Measurements from ENCODE around the gene FAM110C.

Gene FAM110C

DNA sequence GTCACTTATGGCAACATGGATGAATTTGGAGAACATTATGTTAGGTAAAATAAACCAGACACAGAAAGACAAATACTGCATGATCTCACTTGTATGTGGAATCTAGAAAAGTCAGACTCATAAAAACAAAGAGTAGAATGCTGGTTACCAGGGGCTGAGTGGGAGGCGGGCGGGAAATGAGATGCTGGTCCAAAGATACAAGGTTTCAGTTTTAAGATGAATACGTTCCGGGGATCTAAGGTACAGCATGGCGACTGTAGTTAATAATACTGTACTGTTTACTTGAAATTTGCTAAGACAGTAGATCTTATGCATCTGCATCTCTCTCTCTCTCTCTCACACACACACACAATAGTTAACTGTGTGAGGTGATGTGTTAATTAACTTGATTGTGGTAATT lies 14.2 kb downstream of the FAM110C start:
- no peaks in the 10 kb centered on the region for H3K4me1 ChIP-seq (ENCODE audit: insufficient read depth, low read length, severe bottlenecking)
- H3K79me2 ChIP-seq (ENCODE audit: insufficient read depth, low read length) = no peaks in the 10 kb centered on the region
- no peak for TF ChIP-seq EZH2 (IDR thresholded peaks at IDR 0.05; ENCODE audit: borderline replicate concordance, low read length)
- TF ChIP-seq, protein P1, sequence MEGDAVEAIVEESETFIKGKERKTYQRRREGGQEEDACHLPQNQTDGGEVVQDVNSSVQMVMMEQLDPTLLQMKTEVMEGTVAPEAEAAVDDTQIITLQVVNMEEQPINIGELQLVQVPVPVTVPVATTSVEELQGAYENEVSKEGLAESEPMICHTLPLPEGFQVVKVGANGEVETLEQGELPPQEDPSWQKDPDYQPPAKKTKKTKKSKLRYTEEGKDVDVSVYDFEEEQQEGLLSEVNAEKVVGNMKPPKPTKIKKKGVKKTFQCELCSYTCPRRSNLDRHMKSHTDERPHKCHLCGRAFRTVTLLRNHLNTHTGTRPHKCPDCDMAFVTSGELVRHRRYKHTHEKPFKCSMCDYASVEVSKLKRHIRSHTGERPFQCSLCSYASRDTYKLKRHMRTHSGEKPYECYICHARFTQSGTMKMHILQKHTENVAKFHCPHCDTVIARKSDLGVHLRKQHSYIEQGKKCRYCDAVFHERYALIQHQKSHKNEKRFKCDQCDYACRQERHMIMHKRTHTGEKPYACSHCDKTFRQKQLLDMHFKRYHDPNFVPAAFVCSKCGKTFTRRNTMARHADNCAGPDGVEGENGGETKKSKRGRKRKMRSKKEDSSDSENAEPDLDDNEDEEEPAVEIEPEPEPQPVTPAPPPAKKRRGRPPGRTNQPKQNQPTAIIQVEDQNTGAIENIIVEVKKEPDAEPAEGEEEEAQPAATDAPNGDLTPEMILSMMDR (IDR thresholded peaks at IDR 0.05; ENCODE audit: low read length) = no peak

GRCh38 chr2:29253-29652 lies 17.1 kb downstream of the FAM110C start:
- no peak for TF ChIP-seq EZH2 (IDR thresholded peaks at IDR 0.05; ENCODE audit: borderline replicate concordance, low read length)
- TF ChIP-seq, protein P1 (IDR thresholded peaks at IDR 0.05; ENCODE audit: low read length) = no peak
- no peaks in the 10 kb centered on the region for H3K36me3 ChIP-seq (ENCODE audit: insufficient read depth, low read length)
- no peak overlapping the region for H3K4me2 ChIP-seq (ENCODE audit: low read length)
- no peaks in the 10 kb centered on the region for H3K4me1 ChIP-seq (ENCODE audit: insufficient read depth, low read length, severe bottlenecking)
- H3K9ac ChIP-seq (ENCODE audit: low read length) = no peak overlapping the region
- no peaks in the 10 kb centered on the region for H4K20me1 ChIP-seq (ENCODE audit: insufficient read depth, low read length)
- H3K27ac ChIP-seq (ENCODE audit: low read depth, low read length, poor library complexity, severe bottlenecking) = no peak overlapping the region
- no peaks in the 10 kb centered on the region for H3K27me3 ChIP-seq (ENCODE audit: insufficient read depth, low read length)
- no peaks in the 10 kb centered on the region for H3K79me2 ChIP-seq (ENCODE audit: insufficient read depth, low read length)
- no peak overlapping the region for H2AFZ ChIP-seq (ENCODE audit: low read length)
- H3K4me3 ChIP-seq (ENCODE audit: low read depth, low read length, poor library complexity, severe bottlenecking) = no peak overlapping the region
- H3K9me2 ChIP-seq (ENCODE audit: low read depth, low read length) = no peaks in the 10 kb centered on the region
- H3K9me3 ChIP-seq (ENCODE audit: low read length) = no peaks in the 10 kb centered on the region
- no peaks in the 10 kb centered on the region for H3F3A ChIP-seq (ENCODE audit: insufficient read depth, low read length)

More for the DNA sequence above, 14.2 kb downstream of the FAM110C start:
- Histone ChIP-seq H3K4me3 (ENCODE audit: low read depth, low read length, poor library complexity, severe bottlenecking) (no peak overlapping the region), H3K9ac (ENCODE audit: low read length) (no peak overlapping the region), H3K9me2 (ENCODE audit: low read depth, low read length) (no peaks in the 10 kb centered on the region), H3K27me3 (ENCODE audit: insufficient read depth, low read length) (no peaks in the 10 kb centered on the region), H2AFZ (ENCODE audit: low read length) (no peak overlapping the region), H4K20me1 (ENCODE audit: insufficient read depth, low read length) (no peaks in the 10 kb centered on the region), H3K9me3 (ENCODE audit: low read length) (no peaks in the 10 kb centered on the region), H3K36me3 (ENCODE audit: insufficient read depth, low read length) (no peaks in the 10 kb centered on the region), H3K27ac (ENCODE audit: low read depth, low read length, poor library complexity, severe bottlenecking) (no peak overlapping the region), H3F3A (ENCODE audit: insufficient read depth, low read length) (no peaks in the 10 kb centered on the region), H3K4me2 (ENCODE audit: low read length) (no peak overlapping the region)

- Histone ChIP-seq H3K4me1 (ENCODE audit: insufficient read depth, low read length, severe bottlenecking) (no peaks in the 10 kb centered on the region), H4K20me1 (ENCODE audit: insufficient read depth, low read length) (no peaks in the 10 kb centered on the region), H3K9ac (ENCODE audit: low read length) (no peak overlapping the region), H3K27me3 (ENCODE audit: insufficient read depth, low read length) (no peaks in the 10 kb centered on the region), H3K36me3 (ENCODE audit: insufficient read depth, low read length) (no peaks in the 10 kb centered on the region), H3K9me3 (ENCODE audit: low read length) (no peaks in the 10 kb centered on the region), H3K4me2 (ENCODE audit: low read length) (no peak overlapping the region), H3K79me2 (ENCODE audit: insufficient read depth, low read length) (no peaks in the 10 kb centered on the region), H3K4me3 (ENCODE audit: low read depth, low read length, poor library complexity, severe bottlenecking) (no peak overlapping the region), H3K9me2 (ENCODE audit: low read depth, low read length) (no peaks in the 10 kb centered on the region), H2AFZ (ENCODE audit: low read length) (no peak overlapping the region), H3K27ac (ENCODE audit: low read depth, low read length, poor library complexity, severe bottlenecking) (no peak overlapping the region), H3F3A (ENCODE audit: insufficient read depth, low read length) (no peaks in the 10 kb centered on the region)
- TF ChIP-seq EZH2 (IDR thresholded peaks at IDR 0.05; ENCODE audit: borderline replicate concordance, low read length) = no peak
- TF ChIP-seq, protein P1 (IDR thresholded peaks at IDR 0.05; ENCODE audit: low read length) = no peak
Measured at GRCh38 chr2:28406-28975, 17.8 kb downstream of the FAM110C start.

Measured in OCI-LY1 (cell line).